ENCODE results near the gene MID1.
"Not testable (repeated sequence)": the region's sequence is repeated elsewhere in the genome, so short reads cannot be mapped to it uniquely, and the experiment has no call there.

The MID1 gene

GRCh38 chrX:10617186-10617998 lies 3.0 kb downstream of the MID1 start:
- DNase-seq: no peak

- no peak for DNase-seq
Measured at GRCh38 chrX:10615931-10616774, 4.2 kb downstream of the MID1 start.

GRCh38 chrX:10612215-10612614 lies 8.2 kb downstream of the MID1 start:
- no peak for DNase-seq

GRCh38 chrX:10611441-10612090 lies 8.8 kb downstream of the MID1 start:
- DNase-seq: no peak

- DNase-seq: no peak
Measured at GRCh38 chrX:10608099-10608498, 12.3 kb downstream of the MID1 start.

- no peak for DNase-seq
Measured at GRCh38 chrX:10607233-10607632, 13.2 kb downstream of the MID1 start.

GRCh38 chrX:10603612-10604011 lies 16.8 kb downstream of the MID1 start:
- no peak for DNase-seq

- DNase-seq: no peak
Measured at GRCh38 chrX:10602646-10603045, 17.7 kb downstream of the MID1 start.

- DNase-seq: no peak
Measured at GRCh38 chrX:10600479-10600878, 19.9 kb downstream of the MID1 start.

- no peak for DNase-seq
Measured at GRCh38 chrX:10598540-10598939, 21.8 kb downstream of the MID1 start.

- no peak for DNase-seq
Measured at GRCh38 chrX:10597871-10598270, 22.5 kb downstream of the MID1 start.

GRCh38 chrX:10591363-10592335 lies 28.7 kb downstream of the MID1 start:
- no peak for DNase-seq

- not testable (repeated sequence) for DNase-seq
Measured at GRCh38 chrX:10589787-10590186, 30.6 kb downstream of the MID1 start.

GRCh38 chrX:10589098-10589497 lies 31.3 kb downstream of the MID1 start:
- no peak for DNase-seq

GRCh38 chrX:10584882-10585281 lies 35.5 kb downstream of the MID1 start:
- DNase-seq: not testable (repeated sequence)

- DNase-seq: no peak
Measured at GRCh38 chrX:10582945-10583344, 37.4 kb downstream of the MID1 start.

GRCh38 chrX:10582215-10582733 lies 38.1 kb downstream of the MID1 start:
- DNase-seq: no peak

GRCh38 chrX:10579112-10580011 lies 41.0 kb downstream of the MID1 start:
- DNase-seq: no peak

GRCh38 chrX:10578527-10578926 lies 41.9 kb downstream of the MID1 start:
- DNase-seq: no peak

GRCh38 chrX:10577853-10578252 lies 42.5 kb downstream of the MID1 start:
- no peak for DNase-seq
